COLO829 (cell line): ENCODE data around the gene MGAT5.

Experiments
- DNase-seq: peaks from one replicate; pipeline ENCODE4 v3.0.0; 2012; ENCODE audit warnings: low spot score

Gene MGAT5

GRCh38 chr2:134231301-134231964 lies 22.4 kb upstream of the MGAT5 start:
- no peak for DNase-seq

GRCh38 chr2:134231965-134232340 lies 21.9 kb upstream of the MGAT5 start:
- DNase-seq: no peak

GRCh38 chr2:134232461-134232860 lies 21.4 kb upstream of the MGAT5 start:
- no peak for DNase-seq

- no peak for DNase-seq
These were observed 20.8 kb upstream of the MGAT5 start for GRCh38 chr2:134232868-134233727.

- no peak for DNase-seq
These were observed 20.1 kb upstream of the MGAT5 start for GRCh38 chr2:134233728-134234136.

GRCh38 chr2:134234535-134234934 lies 19.3 kb upstream of the MGAT5 start:
- DNase-seq: no peak

- DNase-seq: no peak
These were observed 18.2 kb upstream of the MGAT5 start for GRCh38 chr2:134235510-134236144.

- DNase-seq: no peak
These were observed 15.5 kb upstream of the MGAT5 start for GRCh38 chr2:134238371-134238770.

GRCh38 chr2:134240061-134240460 lies 13.8 kb upstream of the MGAT5 start:
- no peak for DNase-seq

GRCh38 chr2:134241911-134242310 lies 12.0 kb upstream of the MGAT5 start:
- DNase-seq: no peak

GRCh38 chr2:134243244-134243643 lies 10.6 kb upstream of the MGAT5 start:
- no peak for DNase-seq

GRCh38 chr2:134244086-134244485 lies 9.8 kb upstream of the MGAT5 start:
- DNase-seq: no peak

GRCh38 chr2:134244587-134244986 lies 9.3 kb upstream of the MGAT5 start:
- no peak for DNase-seq

GRCh38 chr2:134245340-134245984 lies 8.4 kb upstream of the MGAT5 start:
- DNase-seq: peak; percentile 45

GRCh38 chr2:134246154-134246874 lies 7.6 kb upstream of the MGAT5 start:
- DNase-seq: no peak

GRCh38 chr2:134247679-134248078 lies 6.2 kb upstream of the MGAT5 start:
- DNase-seq: no peak

GRCh38 chr2:134248913-134249312 lies 5.0 kb upstream of the MGAT5 start:
- no peak for DNase-seq

- no peak for DNase-seq
These were observed 4.1 kb upstream of the MGAT5 start for GRCh38 chr2:134249755-134250154.

- DNase-seq: no peak
These were observed 2.9 kb upstream of the MGAT5 start for GRCh38 chr2:134250840-134251461.

- no peak for DNase-seq
These were observed 1.7 kb upstream of the MGAT5 start for GRCh38 chr2:134252092-134252750.
